Endothelial cell of umbilical vein (primary cell): Measurements from ENCODE around the gene RAD51B. TPM values are rescaled to one million over a fixed set of nuclear protein-coding genes. Genes with fewer than 3 reads are reported as not detected.
A peak's percentile ranks its signal among the peaks of the same experiment; 100 is the strongest.

Experiments
- BruUV-seq: library from RNA; stranded (reverse); fragments of 400-500 nt; replicated peaks from 2 replicates; lab custom pipeline; 2021; lab: Mats Ljungman, UMichigan
- CTCF ChIA-PET: fragments of 300-600, 350-600 bp; sonication (Branson Sonifier 250); formaldehyde crosslinking; loops from one replicate; lab custom pipeline; 2021; ENCODE audit warnings: antibody characterized with exemption, inconsistent platforms; lab: Charles Lee
- POLR2A ChIA-PET: fragments of 300-600, 350-600 bp; sonication (Branson Sonifier 250); formaldehyde crosslinking; loops from one replicate; lab custom pipeline; 2021; ENCODE audit warnings: antibody characterized with exemption, inconsistent platforms; lab: Charles Lee
- DNase-seq: peaks from one replicate; pipeline ENCODE4 v3.0.0-alpha.2; 2011; ENCODE audit warnings: low read depth, low spot score
- FAIRE-seq: peaks from 2 replicates; lab custom pipeline; 2011; peaks lifted over from hg19 to GRCh38; lab: Jason Lieb, UNC
- H2AFZ ChIP-seq: 2 replicates; pipeline ENCODE4 v1.6.0; 2012; ENCODE audit warnings: low read depth, low read length, control low read depth, inconsistent platforms
- H3K27ac ChIP-seq: 2 replicates; pipeline ENCODE4 v1.5.1; 2011; ENCODE audit warnings: low read depth, mild to moderate bottlenecking, control low read depth, low read length, moderate library complexity; ENCODE audit not compliant: insufficient read depth
- H3K27me3 ChIP-seq, 2 experiments: 2 replicates each; pipeline versions ENCODE4 v1.6.0 to v1.6.1; 2011; ENCODE audit warnings: low read length in 2 of 2, mixed read lengths in 1 of 2; ENCODE audit not compliant: control insufficient read depth in 2 of 2, insufficient read depth in 2 of 2
- H3K36me3 ChIP-seq, 2 experiments: 2 replicates in 1 of 2; 3 replicates in 1 of 2; pipeline ENCODE4 v1.5.1; 2011; ENCODE audit warnings: low read length in 2 of 2, mild to moderate bottlenecking in 1 of 2, moderate library complexity in 1 of 2; ENCODE audit not compliant: control insufficient read depth in 2 of 2, insufficient read depth in 2 of 2; ENCODE audit errors: extremely low read depth in 1 of 2
- H3K4me1 ChIP-seq: 3 replicates; pipeline ENCODE4 v1.5.1; 2011; ENCODE audit warnings: mild to moderate bottlenecking, low read length; ENCODE audit not compliant: control insufficient read depth, insufficient read depth; ENCODE audit errors: extremely low read depth
- H3K4me2 ChIP-seq: 2 replicates; pipeline ENCODE4 v1.6.1; 2011; ENCODE audit warnings: low read length, control low read depth, mixed read lengths; ENCODE audit not compliant: insufficient read depth
- H3K4me3 ChIP-seq, 3 experiments: fragments of 200-600 bp in 1 of 3; sonication (generic), shearing (Covaris generic) in 1 of 3; replicated peaks in 1 of 3; 2 replicates each; pipeline ENCODE4 v1.5.1; 2011 to 2016; ENCODE audit warnings: control low read depth in 3 of 3, low read length in 3 of 3, mild to moderate bottlenecking in 2 of 3, inconsistent platforms in 1 of 3, low read depth in 1 of 3, moderate library complexity in 1 of 3; ENCODE audit not compliant: insufficient read depth in 1 of 3
- H3K79me2 ChIP-seq: 2 replicates; pipeline ENCODE4 v1.6.0; 2012; ENCODE audit warnings: low read length, inconsistent platforms; ENCODE audit not compliant: control insufficient read depth, insufficient read depth
- H3K9ac ChIP-seq: replicated peaks from 2 replicates; pipeline ENCODE3; 2011; ENCODE audit warnings: low read length, control low read depth; ENCODE audit not compliant: insufficient read depth; ENCODE audit errors: extremely low read depth
- H3K9me1 ChIP-seq: replicated peaks from 3 replicates; pipeline ENCODE4 v1.6.0; 2011; ENCODE audit warnings: mild to moderate bottlenecking, low read length; ENCODE audit not compliant: control insufficient read depth, insufficient read depth; ENCODE audit errors: extremely low read depth
- H3K9me3 ChIP-seq: replicated peaks from 2 replicates; pipeline ENCODE4 v1.5.1; 2012; ENCODE audit warnings: low read length, inconsistent platforms; ENCODE audit not compliant: control insufficient read depth, insufficient read depth
- H4K20me1 ChIP-seq: replicated peaks from 2 replicates; pipeline ENCODE3; 2011; ENCODE audit warnings: mild to moderate bottlenecking, low read length; ENCODE audit not compliant: control insufficient read depth, insufficient read depth; ENCODE audit errors: extremely low read depth
- EZH2 ChIP-seq: IDR thresholded peaks from 2 replicates; pipeline ENCODE4 v1.6.1; 2012; ENCODE audit warnings: borderline replicate concordance, low read depth, mild to moderate bottlenecking, moderate library complexity, low read length, inconsistent platforms; ENCODE audit not compliant: severe bottlenecking
- FOS ChIP-seq: IDR thresholded peaks from 2 replicates; pipeline ENCODE4 v1.6.1; 2011; ENCODE audit warnings: mild to moderate bottlenecking, low read length, moderate library complexity, borderline replicate concordance; ENCODE audit not compliant: insufficient read depth
- GATA2 ChIP-seq: IDR thresholded peaks from 2 replicates; pipeline ENCODE4 v1.7.0; 2011; ENCODE audit warnings: low read depth, mild to moderate bottlenecking, moderate library complexity, mixed read lengths, low read length; ENCODE audit not compliant: insufficient read length, insufficient read depth
- JUN ChIP-seq: IDR thresholded peaks from 2 replicates; pipeline ENCODE4 v1.6.1; 2011; ENCODE audit warnings: borderline replicate concordance, low read depth; ENCODE audit not compliant: insufficient read length, insufficient read depth
- MAX ChIP-seq: IDR thresholded peaks from 2 replicates; pipeline ENCODE4 v1.6.1; 2011; ENCODE audit not compliant: insufficient read depth, insufficient read length
- MYC ChIP-seq: IDR thresholded peaks from one replicate; pipeline ENCODE4 v1.6.1; 2011; ENCODE audit warnings: mild to moderate bottlenecking, low read depth, low read length
- POLR2A ChIP-seq: IDR thresholded peaks from 2 replicates; pipeline ENCODE4 v1.6.1; 2012; ENCODE audit warnings: low read depth, mild to moderate bottlenecking, control low read depth, low read length
- POLR2AphosphoS5 ChIP-seq: IDR thresholded peaks from 2 replicates; pipeline ENCODE4 v1.6.1; 2012; ENCODE audit warnings: low read depth, mild to moderate bottlenecking, control low read depth, low read length, moderate library complexity; ENCODE audit not compliant: insufficient read depth
- dilution Hi-C: fragments of 300-500 bp; cut with MboI; formaldehyde crosslinking; loops from one replicate; pipeline ENCODE4 v1.15.0; 2019; ENCODE audit warnings: low sequenced_read_pairs; ENCODE audit not compliant: extremely low pct_ligation_motif_present
- intact Hi-C: fragments of 100-400 bp; cut with micrococcal nuclease; formaldehyde crosslinking; loops from one replicate; pipeline ENCODE4 v1.10.0; 2022
- polyA plus RNA-seq, 4 experiments: library from polyadenylated mRNA; depleted of rRNA in 3 of 4; stranded (reverse) in 3 of 4; unstranded in 1 of 4; fragments of >200 nt; gene quantifications; 2 replicates each; pipeline versions ENCODE4 v1.2.1 to v1.2.3, GENCODE V29; 2011 to 2012; ENCODE audit warnings: missing spikeins in 1 of 4
- total RNA-seq: library from RNA; stranded (reverse); gene quantifications from 2 replicates; pipeline ENCODE4 v1.2.3, GENCODE V29; 2021
- TF ChIP-seq, protein P1 (sequence below), 2 donors: IDR thresholded peaks; 1 replicate in 1 of 2; 2 replicates in 1 of 2; pipeline ENCODE4 v1.5.1; 2011; ENCODE audit warnings: low read length in 2 of 2, mild to moderate bottlenecking in 2 of 2, moderate library complexity in 2 of 2, control low read depth in 1 of 2, inconsistent platforms in 1 of 2, low read depth in 1 of 2; ENCODE audit not compliant: insufficient read depth in 1 of 2; ENCODE audit errors: extremely low read depth in 1 of 2

Gene RAD51B
- total and polyA plus RNA-seq, 2 donors (not counting 3 experiments of a cell fraction or from before 2014, with no cell fraction given), result 3.9 to 19.0 TPM

DNA sequence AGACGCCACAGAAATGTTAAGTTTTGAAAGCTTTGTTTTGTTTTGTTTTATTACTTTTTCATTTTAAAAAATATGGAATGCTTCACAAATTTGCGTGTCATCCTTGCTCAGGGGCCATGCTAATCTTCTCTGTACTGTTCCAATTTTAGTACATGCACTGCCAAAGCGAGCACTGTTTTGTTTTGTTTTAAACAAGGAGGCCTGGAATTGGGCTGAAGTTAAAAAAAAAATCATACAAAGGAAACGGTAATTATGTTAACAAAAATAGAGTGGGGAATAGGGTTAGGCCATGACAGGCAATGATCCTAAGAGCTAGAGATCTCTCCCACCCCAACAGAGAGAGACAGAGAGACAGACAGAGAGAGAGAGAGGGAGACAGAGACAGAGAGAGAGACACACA is 916.3 kb downstream of the RAD51B start:
- dilution Hi-C loops (no loop called here), intact Hi-C loops (loop anchor here (2.0 kb wide), 1 partner anchor 27 kb away; no protein-coding TSS in a partner anchor)
- Histone ChIP-seq H3K4me3 (no peak overlapping the region), H3K27ac (no peak overlapping the region), H4K20me1 (no peaks in the 10 kb centered on the region), H3K9me1 (no peaks in the 10 kb centered on the region), H3K4me2 (no peak overlapping the region), H3K36me3 (no peaks in the 10 kb centered on the region), H3K79me2 (no peaks in the 10 kb centered on the region), H3K9ac (no peak overlapping the region), H2AFZ (peak overlapping the region; percentile 56), H3K9me3 (no peaks in the 10 kb centered on the region), H3K4me1 (peaks cover 10% of the 10 kb centered on the region), H3K27me3 (no peaks in the 10 kb centered on the region)
- POLR2A ChIA-PET, result no interaction called here
- no peak for DNase-seq
- CTCF ChIA-PET, result interaction anchor here (0.9 kb wide), 1 partner anchor 9 kb away, joined by 3 read pairs; no protein-coding TSS in a partner anchor
- TF ChIP-seq MAX (no peak), EZH2 (no peak), GATA2 (no peak), JUN (no peak), POLR2A (no peak), MYC (no peak), POLR2AphosphoS5 (no peak), FOS (no peak)
- TF ChIP-seq, protein P1, sequence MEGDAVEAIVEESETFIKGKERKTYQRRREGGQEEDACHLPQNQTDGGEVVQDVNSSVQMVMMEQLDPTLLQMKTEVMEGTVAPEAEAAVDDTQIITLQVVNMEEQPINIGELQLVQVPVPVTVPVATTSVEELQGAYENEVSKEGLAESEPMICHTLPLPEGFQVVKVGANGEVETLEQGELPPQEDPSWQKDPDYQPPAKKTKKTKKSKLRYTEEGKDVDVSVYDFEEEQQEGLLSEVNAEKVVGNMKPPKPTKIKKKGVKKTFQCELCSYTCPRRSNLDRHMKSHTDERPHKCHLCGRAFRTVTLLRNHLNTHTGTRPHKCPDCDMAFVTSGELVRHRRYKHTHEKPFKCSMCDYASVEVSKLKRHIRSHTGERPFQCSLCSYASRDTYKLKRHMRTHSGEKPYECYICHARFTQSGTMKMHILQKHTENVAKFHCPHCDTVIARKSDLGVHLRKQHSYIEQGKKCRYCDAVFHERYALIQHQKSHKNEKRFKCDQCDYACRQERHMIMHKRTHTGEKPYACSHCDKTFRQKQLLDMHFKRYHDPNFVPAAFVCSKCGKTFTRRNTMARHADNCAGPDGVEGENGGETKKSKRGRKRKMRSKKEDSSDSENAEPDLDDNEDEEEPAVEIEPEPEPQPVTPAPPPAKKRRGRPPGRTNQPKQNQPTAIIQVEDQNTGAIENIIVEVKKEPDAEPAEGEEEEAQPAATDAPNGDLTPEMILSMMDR (IDR thresholded peaks at IDR 0.05; ENCODE audit: extremely low read depth in 1 of 2, insufficient read depth in 1 of 2, low read depth in 1 of 2, low read length in 2 of 2), result no peak
- no TSS peak for BruUV-seq
- no peak for FAIRE-seq
